Chondrocyte (in vitro differentiated cells): Measurements from ENCODE around the gene ARMC9. TPM values are rescaled to one million over a fixed set of nuclear protein-coding genes. Genes with fewer than 3 reads are reported as not detected.

Source experiments
- DNase-seq: peaks from one replicate; pipeline ENCODE4 v3.0.0; 2021; ENCODE audit warnings: mixed read lengths, low spot score
- H3K27ac Mint-ChIP-seq: one replicate; pipeline ENCODE4 v1.8.0; 2021; ENCODE audit warnings: mild to moderate bottlenecking, moderate library complexity, mixed read lengths; ENCODE audit not compliant: unreplicated experiment
- H3K27me3 Mint-ChIP-seq: 2 replicates; pipeline ENCODE4 v1.8.0; 2021; ENCODE audit warnings: low read depth, mixed read lengths
- H3K36me3 Mint-ChIP-seq: 2 replicates; pipeline ENCODE4 v1.8.0; 2021; ENCODE audit warnings: low read depth, mixed read lengths
- H3K4me1 Mint-ChIP-seq: 2 replicates; pipeline ENCODE4 v1.8.0; 2021; ENCODE audit warnings: low read depth, mild to moderate bottlenecking, mixed read lengths
- H3K4me3 Mint-ChIP-seq: one replicate; pipeline ENCODE4 v1.8.0; 2021; ENCODE audit warnings: mild to moderate bottlenecking, moderate library complexity, mixed read lengths; ENCODE audit not compliant: unreplicated experiment
- H3K9me3 Mint-ChIP-seq: 2 replicates; pipeline ENCODE4 v1.8.0; 2021; ENCODE audit warnings: low read depth, mixed read lengths
- CTCF ChIP-seq: fragments of 200-600 bp; sonication (generic); IDR thresholded peaks from 2 replicates; pipeline ENCODE4 v1.5.0; 2021; ENCODE audit warnings: antibody characterized with exemption, mild to moderate bottlenecking, moderate library complexity
- total RNA-seq: library from RNA; stranded (reverse); gene quantifications from 3 replicates; pipeline ENCODE4 v1.2.1, GENCODE V29; 2021

Gene ARMC9
- total RNA-seq, 1 donor from 2014 or later = 188 TPM

DNA sequence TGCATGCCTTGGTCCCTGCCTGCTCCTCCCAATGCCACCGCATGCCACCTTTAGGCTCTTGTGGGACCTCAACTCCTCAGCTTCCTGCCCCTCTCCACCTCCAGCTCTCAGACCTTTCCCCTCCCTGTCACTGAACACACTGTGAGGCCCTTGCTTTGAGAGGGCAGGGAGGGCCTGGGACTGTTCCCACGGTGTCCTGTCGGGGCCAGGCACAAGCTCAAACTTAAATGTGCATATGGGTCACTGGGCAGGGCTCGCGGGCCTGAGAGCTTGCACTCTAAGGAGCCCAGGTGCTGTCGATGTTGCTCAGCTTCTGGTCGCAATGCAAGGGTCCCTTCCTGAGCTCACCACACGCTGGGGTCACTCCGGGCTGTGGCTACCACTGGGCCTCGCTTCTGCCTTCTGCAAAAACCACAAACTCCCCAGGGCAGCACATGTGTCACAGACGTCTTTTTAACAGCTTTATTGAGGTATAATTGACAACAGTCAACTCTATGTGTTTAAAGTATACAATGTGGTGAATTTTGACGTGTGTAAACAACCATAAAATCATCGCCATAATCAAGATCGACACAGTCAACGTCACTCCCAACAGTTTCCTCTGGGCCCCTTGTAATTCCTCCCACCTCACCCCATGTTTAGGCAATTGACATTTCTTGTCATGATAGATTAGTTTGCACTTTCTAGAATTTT is 185.1 kb downstream of the ARMC9 start:
- peaks cover 18% of the 10 kb centered on the region for H3K4me1 Mint-ChIP-seq
- peaks cover 12% of the 10 kb centered on the region for H3K9me3 Mint-ChIP-seq
- H3K36me3 Mint-ChIP-seq = peaks cover 7% of the 10 kb centered on the region
- TF ChIP-seq CTCF = no peak
- H3K27me3 Mint-ChIP-seq = no peaks in the 10 kb centered on the region
- no peak overlapping the region for H3K4me3 Mint-ChIP-seq
- no peak overlapping the region for H3K27ac Mint-ChIP-seq
- no peak for DNase-seq

- DNase-seq = no peak
- Mint-ChIP-seq H3K27me3 (no peaks in the 10 kb centered on the region), H3K4me1 (peaks cover 23% of the 10 kb centered on the region), H3K4me3 (no peak overlapping the region), H3K36me3 (peaks cover 7% of the 10 kb centered on the region), H3K9me3 (peaks cover 12% of the 10 kb centered on the region), H3K27ac (no peak overlapping the region)
- no peak for TF ChIP-seq CTCF
These were observed 185.6 kb downstream of the ARMC9 start for GRCh38 chr2:231384109-231384435.

DNA sequence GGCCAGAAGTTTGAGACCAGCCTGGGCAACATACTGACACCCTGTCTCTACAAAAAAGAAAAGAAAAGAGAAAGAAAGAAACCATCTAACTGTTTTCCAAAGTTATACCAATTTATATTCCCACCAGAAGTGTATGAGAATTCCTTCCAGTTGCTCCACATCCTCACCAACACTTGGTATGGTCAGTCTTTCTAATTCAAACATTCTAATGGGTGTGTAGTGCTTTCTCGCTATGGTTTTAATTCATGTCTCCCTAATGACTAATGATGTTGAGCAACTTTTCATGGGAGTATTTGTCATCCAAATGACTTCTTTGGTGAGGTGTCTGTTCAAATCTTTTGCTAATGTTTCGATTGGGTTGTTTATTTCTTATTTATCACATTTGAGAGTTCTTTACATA is 186.5 kb downstream of the ARMC9 start:
- Mint-ChIP-seq H3K9me3 (peaks cover 12% of the 10 kb centered on the region), H3K4me3 (no peak overlapping the region), H3K27me3 (no peaks in the 10 kb centered on the region), H3K4me1 (peaks cover 28% of the 10 kb centered on the region), H3K27ac (no peak overlapping the region), H3K36me3 (peaks cover 7% of the 10 kb centered on the region)
- TF ChIP-seq CTCF = no peak
- DNase-seq = no peak

DNA sequence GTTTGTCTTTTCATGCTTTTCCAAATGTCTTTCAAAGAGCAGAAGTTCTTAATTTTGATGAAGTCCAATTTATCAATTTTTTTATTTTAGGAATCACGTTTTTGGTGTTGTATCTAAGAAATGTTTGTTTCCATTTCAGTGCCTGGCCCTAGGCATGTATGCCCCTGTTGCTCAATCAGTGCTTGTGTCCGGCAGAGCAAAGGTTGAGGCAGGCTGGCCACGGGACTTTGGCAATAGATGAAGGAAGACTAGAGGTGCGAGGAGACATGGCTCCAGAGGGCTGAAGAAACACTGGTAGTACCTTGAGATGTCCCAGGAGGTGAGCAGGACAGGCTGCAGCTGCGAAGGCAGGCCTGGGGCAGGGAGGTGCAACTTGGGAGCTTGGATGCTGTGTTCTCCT is 187.0 kb downstream of the ARMC9 start:
- DNase-seq = no peak
- H3K27me3 Mint-ChIP-seq = no peaks in the 10 kb centered on the region
- H3K4me1 Mint-ChIP-seq = peaks cover 28% of the 10 kb centered on the region
- H3K36me3 Mint-ChIP-seq = peaks cover 7% of the 10 kb centered on the region
- H3K27ac Mint-ChIP-seq = no peak overlapping the region
- H3K9me3 Mint-ChIP-seq = peaks cover 12% of the 10 kb centered on the region
- TF ChIP-seq CTCF = no peak
- no peak overlapping the region for H3K4me3 Mint-ChIP-seq

DNA sequence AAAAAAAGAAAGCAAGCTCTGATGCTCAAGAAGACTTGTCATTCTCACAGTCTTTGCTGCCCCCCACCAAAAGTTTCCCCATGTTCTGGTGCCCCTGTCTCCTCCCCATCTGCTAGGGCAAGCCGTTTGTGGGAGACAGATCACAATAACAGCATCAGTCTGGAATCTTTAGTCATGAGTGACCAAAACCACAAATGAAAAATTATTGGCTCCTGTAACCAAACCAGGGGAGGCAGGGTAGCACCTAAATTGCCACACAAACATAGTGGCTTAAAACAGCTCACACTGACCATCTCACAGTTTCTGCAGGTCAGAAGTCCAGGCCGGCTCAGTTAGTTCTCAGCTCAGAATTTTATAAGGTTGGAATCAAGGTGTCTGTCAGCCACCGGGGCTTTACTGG is 188.0 kb downstream of the ARMC9 start:
- H3K9me3 Mint-ChIP-seq = peaks cover 12% of the 10 kb centered on the region
- peaks cover 28% of the 10 kb centered on the region for H3K4me1 Mint-ChIP-seq
- no peak overlapping the region for H3K4me3 Mint-ChIP-seq
- H3K36me3 Mint-ChIP-seq = peaks cover 7% of the 10 kb centered on the region
- H3K27ac Mint-ChIP-seq = peak overlapping the region; percentile 63
- no peak for TF ChIP-seq CTCF
- H3K27me3 Mint-ChIP-seq = no peaks in the 10 kb centered on the region
- no peak for DNase-seq
